COR-L47 (cell line): ENCODE measurements around the gene MAP2K5.
"Not testable (repeated sequence)": the region's sequence is repeated elsewhere in the genome, so short reads cannot be mapped to it uniquely, and the experiment has no call there.

Experiments used
- DNase-seq: peaks from one replicate; lab custom pipeline; 2025; lab: John Stamatoyannopoulos, UW

Gene MAP2K5

GRCh38 chr15:67672834-67673233 is 130.3 kb downstream of the MAP2K5 start:
- DNase-seq: not testable (repeated sequence)

- no peak for DNase-seq
These were observed 132.5 kb downstream of the MAP2K5 start for GRCh38 chr15:67674983-67675382.

- no peak for DNase-seq
These were observed 135.6 kb downstream of the MAP2K5 start for GRCh38 chr15:67678089-67678488.

- peak; percentile 8 for DNase-seq
These were observed 136.5 kb downstream of the MAP2K5 start for GRCh38 chr15:67678993-67679392.

- peak; percentile 6 for DNase-seq
These were observed 138.1 kb downstream of the MAP2K5 start for GRCh38 chr15:67680641-67681040.

GRCh38 chr15:67685008-67685599 is 142.6 kb downstream of the MAP2K5 start:
- DNase-seq: peak; percentile 29

- no peak for DNase-seq
These were observed 143.2 kb downstream of the MAP2K5 start for GRCh38 chr15:67685716-67686115.

- DNase-seq: no peak
These were observed 148.4 kb downstream of the MAP2K5 start for GRCh38 chr15:67690936-67691335.

- DNase-seq: no peak
These were observed 148.9 kb downstream of the MAP2K5 start for GRCh38 chr15:67691450-67691849.

GRCh38 chr15:67692573-67692972 is 150.1 kb downstream of the MAP2K5 start:
- DNase-seq: no peak

- no peak for DNase-seq
These were observed 153.6 kb downstream of the MAP2K5 start for GRCh38 chr15:67696087-67696486.

GRCh38 chr15:67700023-67700422 is 157.5 kb downstream of the MAP2K5 start:
- no peak for DNase-seq

- no peak for DNase-seq
These were observed 159.2 kb downstream of the MAP2K5 start for GRCh38 chr15:67701669-67702068.

- no peak for DNase-seq
These were observed 165.2 kb downstream of the MAP2K5 start for GRCh38 chr15:67707520-67708283.

GRCh38 chr15:67708500-67708899 is 166.0 kb downstream of the MAP2K5 start:
- DNase-seq: no peak

GRCh38 chr15:67715170-67715569 is 172.7 kb downstream of the MAP2K5 start:
- DNase-seq: no peak

- no peak for DNase-seq
These were observed 173.7 kb downstream of the MAP2K5 start for GRCh38 chr15:67716171-67716570.

- DNase-seq: no peak
These were observed 175.3 kb downstream of the MAP2K5 start for GRCh38 chr15:67717776-67718175.

- no peak for DNase-seq
These were observed 176.9 kb downstream of the MAP2K5 start for GRCh38 chr15:67719330-67719959.

- no peak for DNase-seq
These were observed 178.2 kb downstream of the MAP2K5 start for GRCh38 chr15:67720556-67721175.

GRCh38 chr15:67722030-67722817 is 179.7 kb downstream of the MAP2K5 start:
- DNase-seq: no peak
